Measurements from ENCODE around the gene RASAL2. TPM values are rescaled to one million over a fixed set of nuclear protein-coding genes. Genes with fewer than 3 reads are reported as not detected.

The RASAL2 gene
- total and polyA plus RNA-seq, 2 experiments from 2014 or later: 16.0 to 42.2 TPM

DNA sequence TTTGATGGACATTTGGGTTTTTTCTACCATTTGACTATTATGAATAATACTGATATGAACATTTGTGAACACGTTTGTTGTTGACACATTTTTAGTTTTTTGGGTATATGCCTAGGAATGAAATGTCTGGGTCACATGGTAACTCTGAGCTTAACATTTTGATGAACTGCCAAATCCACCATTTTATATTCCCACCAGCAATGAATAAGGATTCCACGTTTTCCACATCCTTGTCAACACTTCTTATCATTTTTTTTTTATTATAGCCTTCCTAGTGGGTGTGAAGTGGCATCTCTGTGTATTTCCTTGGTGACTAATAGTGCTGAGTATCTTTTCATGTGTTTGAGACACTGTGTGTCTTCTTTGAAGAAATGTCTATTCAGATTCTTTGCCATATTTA, 67.6 kb downstream of the RASAL2 start (continued):
- TF ChIP-seq, protein P1, sequence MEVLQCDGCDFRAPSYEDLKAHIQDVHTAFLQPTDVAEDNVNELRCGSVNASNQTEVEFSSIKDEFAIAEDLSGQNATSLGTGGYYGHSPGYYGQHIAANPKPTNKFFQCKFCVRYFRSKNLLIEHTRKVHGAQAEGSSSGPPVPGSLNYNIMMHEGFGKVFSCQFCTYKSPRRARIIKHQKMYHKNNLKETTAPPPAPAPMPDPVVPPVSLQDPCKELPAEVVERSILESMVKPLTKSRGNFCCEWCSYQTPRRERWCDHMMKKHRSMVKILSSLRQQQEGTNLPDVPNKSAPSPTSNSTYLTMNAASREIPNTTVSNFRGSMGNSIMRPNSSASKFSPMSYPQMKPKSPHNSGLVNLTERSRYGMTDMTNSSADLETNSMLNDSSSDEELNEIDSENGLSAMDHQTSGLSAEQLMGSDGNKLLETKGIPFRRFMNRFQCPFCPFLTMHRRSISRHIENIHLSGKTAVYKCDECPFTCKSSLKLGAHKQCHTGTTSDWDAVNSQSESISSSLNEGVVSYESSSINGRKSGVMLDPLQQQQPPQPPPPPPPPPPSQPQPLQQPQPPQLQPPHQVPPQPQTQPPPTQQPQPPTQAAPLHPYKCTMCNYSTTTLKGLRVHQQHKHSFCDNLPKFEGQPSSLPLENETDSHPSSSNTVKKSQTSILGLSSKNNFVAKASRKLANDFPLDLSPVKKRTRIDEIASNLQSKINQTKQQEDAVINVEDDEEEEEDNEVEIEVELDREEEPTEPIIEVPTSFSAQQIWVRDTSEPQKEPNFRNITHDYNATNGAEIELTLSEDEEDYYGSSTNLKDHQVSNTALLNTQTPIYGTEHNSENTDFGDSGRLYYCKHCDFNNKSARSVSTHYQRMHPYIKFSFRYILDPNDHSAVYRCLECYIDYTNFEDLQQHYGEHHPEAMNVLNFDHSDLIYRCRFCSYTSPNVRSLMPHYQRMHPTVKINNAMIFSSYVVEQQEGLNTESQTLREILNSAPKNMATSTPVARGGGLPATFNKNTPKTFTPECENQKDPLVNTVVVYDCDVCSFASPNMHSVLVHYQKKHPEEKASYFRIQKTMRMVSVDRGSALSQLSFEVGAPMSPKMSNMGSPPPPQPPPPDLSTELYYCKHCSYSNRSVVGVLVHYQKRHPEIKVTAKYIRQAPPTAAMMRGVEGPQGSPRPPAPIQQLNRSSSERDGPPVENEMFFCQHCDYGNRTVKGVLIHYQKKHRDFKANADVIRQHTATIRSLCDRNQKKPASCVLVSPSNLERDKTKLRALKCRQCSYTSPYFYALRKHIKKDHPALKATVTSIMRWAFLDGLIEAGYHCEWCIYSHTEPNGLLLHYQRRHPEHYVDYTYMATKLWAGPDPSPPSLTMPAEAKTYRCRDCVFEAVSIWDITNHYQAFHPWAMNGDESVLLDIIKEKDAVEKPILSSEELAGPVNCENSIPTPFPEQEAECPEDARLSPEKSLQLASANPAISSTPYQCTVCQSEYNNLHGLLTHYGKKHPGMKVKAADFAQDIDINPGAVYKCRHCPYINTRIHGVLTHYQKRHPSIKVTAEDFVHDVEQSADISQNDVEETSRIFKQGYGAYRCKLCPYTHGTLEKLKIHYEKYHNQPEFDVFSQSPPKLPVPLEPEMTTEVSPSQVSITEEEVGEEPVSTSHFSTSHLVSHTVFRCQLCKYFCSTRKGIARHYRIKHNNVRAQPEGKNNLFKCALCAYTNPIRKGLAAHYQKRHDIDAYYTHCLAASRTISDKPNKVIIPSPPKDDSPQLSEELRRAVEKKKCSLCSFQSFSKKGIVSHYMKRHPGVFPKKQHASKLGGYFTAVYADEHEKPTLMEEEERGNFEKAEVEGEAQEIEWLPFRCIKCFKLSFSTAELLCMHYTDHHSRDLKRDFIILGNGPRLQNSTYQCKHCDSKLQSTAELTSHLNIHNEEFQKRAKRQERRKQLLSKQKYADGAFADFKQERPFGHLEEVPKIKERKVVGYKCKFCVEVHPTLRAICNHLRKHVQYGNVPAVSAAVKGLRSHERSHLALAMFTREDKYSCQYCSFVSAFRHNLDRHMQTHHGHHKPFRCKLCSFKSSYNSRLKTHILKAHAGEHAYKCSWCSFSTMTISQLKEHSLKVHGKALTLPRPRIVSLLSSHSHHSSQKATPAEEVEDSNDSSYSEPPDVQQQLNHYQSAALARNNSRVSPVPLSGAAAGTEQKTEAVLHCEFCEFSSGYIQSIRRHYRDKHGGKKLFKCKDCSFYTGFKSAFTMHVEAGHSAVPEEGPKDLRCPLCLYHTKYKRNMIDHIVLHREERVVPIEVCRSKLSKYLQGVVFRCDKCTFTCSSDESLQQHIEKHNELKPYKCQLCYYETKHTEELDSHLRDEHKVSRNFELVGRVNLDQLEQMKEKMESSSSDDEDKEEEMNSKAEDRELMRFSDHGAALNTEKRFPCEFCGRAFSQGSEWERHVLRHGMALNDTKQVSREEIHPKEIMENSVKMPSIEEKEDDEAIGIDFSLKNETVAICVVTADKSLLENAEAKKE (CRISPR knock-in tag; IDR thresholded peaks at IDR 0.05): no peak
- TF ChIP-seq, protein P2, sequence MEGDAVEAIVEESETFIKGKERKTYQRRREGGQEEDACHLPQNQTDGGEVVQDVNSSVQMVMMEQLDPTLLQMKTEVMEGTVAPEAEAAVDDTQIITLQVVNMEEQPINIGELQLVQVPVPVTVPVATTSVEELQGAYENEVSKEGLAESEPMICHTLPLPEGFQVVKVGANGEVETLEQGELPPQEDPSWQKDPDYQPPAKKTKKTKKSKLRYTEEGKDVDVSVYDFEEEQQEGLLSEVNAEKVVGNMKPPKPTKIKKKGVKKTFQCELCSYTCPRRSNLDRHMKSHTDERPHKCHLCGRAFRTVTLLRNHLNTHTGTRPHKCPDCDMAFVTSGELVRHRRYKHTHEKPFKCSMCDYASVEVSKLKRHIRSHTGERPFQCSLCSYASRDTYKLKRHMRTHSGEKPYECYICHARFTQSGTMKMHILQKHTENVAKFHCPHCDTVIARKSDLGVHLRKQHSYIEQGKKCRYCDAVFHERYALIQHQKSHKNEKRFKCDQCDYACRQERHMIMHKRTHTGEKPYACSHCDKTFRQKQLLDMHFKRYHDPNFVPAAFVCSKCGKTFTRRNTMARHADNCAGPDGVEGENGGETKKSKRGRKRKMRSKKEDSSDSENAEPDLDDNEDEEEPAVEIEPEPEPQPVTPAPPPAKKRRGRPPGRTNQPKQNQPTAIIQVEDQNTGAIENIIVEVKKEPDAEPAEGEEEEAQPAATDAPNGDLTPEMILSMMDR (conservative IDR thresholded peaks at IDR 0.05; ENCODE audit: low read depth in 2 of 2): no peak
- TF ChIP-seq NANOG (IDR thresholded peaks at IDR 0.05; ENCODE audit: borderline replicate concordance) (no peak), ZNF331 (CRISPR knock-in tag; IDR thresholded peaks at IDR 0.05; ENCODE audit: low read depth) (no peak), CREB1 (CRISPR knock-in tag; IDR thresholded peaks at IDR 0.05; ENCODE audit: low read depth) (no peak)
- TF ChIP-seq, protein P3, sequence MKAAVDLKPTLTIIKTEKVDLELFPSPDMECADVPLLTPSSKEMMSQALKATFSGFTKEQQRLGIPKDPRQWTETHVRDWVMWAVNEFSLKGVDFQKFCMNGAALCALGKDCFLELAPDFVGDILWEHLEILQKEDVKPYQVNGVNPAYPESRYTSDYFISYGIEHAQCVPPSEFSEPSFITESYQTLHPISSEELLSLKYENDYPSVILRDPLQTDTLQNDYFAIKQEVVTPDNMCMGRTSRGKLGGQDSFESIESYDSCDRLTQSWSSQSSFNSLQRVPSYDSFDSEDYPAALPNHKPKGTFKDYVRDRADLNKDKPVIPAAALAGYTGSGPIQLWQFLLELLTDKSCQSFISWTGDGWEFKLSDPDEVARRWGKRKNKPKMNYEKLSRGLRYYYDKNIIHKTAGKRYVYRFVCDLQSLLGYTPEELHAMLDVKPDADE (IDR thresholded peaks at IDR 0.05): no peak

DNA sequence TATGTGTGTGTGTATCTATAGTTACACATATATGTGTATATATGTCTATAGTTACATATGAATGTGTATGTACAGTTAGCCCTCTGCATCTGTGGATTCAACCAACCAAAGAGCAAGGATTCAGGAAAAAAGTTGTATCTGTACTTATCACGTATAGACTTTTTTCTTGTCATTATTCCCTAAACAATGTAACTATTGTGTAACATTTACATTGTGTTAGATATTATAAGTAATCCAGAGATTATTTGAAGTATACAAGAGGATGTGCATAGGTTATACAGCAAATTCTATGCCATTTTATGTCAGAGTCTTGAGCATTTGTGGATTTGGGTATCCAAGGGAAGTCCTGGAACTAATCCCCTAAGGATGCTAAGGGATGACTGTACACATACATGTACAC, 71.3 kb downstream of the RASAL2 start:
- H3K4me3 ChIP-seq: no peak overlapping the region
- ATAC-seq: no peak
- Mint-ChIP-seq H3K9me3 (no peaks in the 10 kb centered on the region), H3K36me3 (ENCODE audit: low read depth) (no peaks in the 10 kb centered on the region), H3K4me1 (peaks cover 3% of the 10 kb centered on the region; the same call in 1 of the 3 replicates), H3K27ac (no peak overlapping the region), H3K27me3 (ENCODE audit: insufficient read depth, low read depth, poor library complexity) (no peaks in the 10 kb centered on the region), H3K4me3 (no peak overlapping the region)
- DNase-seq (ENCODE audit: low spot score): no peak
- no peaks in the 10 kb centered on the region for H3K36me3 ChIP-seq (ENCODE audit: insufficient read depth)
- H3K27me3 ChIP-seq (ENCODE audit: insufficient read depth): no peaks in the 10 kb centered on the region
- no peak overlapping the region for H2AFZ ChIP-seq
- no peak overlapping the region for H3K4me2 ChIP-seq
- no peaks in the 10 kb centered on the region for H3F3A ChIP-seq (replicated peaks; ENCODE audit: low read depth)
- H4K20me1 ChIP-seq (replicated peaks; ENCODE audit: insufficient read depth): no peaks in the 10 kb centered on the region
- peaks cover 82% of the 10 kb centered on the region for H3K79me2 ChIP-seq (replicated peaks; ENCODE audit: insufficient read depth)
- no peaks in the 10 kb centered on the region for H3K9me2 ChIP-seq (ENCODE audit: insufficient read depth)
- H3K27ac ChIP-seq (ENCODE audit: low read depth): no peak overlapping the region
- H3K4me1 ChIP-seq (ENCODE audit: insufficient read depth): no peaks in the 10 kb centered on the region
- TF ChIP-seq CREB1 (CRISPR knock-in tag; IDR thresholded peaks at IDR 0.05; ENCODE audit: low read depth): no peak
- TF ChIP-seq JUNB (IDR thresholded peaks at IDR 0.05; ENCODE audit: unreplicated experiment): no peak
- TF ChIP-seq STAT1 (IDR thresholded peaks at IDR 0.05; ENCODE audit: unreplicated experiment): no peak
- TF ChIP-seq EZH2 (IDR thresholded peaks at IDR 0.05; ENCODE audit: low read depth, unreplicated experiment): no peak
- no peak for TF ChIP-seq ZNF114 (CRISPR knock-in tag; IDR thresholded peaks at IDR 0.05)
- TF ChIP-seq, protein P4, sequence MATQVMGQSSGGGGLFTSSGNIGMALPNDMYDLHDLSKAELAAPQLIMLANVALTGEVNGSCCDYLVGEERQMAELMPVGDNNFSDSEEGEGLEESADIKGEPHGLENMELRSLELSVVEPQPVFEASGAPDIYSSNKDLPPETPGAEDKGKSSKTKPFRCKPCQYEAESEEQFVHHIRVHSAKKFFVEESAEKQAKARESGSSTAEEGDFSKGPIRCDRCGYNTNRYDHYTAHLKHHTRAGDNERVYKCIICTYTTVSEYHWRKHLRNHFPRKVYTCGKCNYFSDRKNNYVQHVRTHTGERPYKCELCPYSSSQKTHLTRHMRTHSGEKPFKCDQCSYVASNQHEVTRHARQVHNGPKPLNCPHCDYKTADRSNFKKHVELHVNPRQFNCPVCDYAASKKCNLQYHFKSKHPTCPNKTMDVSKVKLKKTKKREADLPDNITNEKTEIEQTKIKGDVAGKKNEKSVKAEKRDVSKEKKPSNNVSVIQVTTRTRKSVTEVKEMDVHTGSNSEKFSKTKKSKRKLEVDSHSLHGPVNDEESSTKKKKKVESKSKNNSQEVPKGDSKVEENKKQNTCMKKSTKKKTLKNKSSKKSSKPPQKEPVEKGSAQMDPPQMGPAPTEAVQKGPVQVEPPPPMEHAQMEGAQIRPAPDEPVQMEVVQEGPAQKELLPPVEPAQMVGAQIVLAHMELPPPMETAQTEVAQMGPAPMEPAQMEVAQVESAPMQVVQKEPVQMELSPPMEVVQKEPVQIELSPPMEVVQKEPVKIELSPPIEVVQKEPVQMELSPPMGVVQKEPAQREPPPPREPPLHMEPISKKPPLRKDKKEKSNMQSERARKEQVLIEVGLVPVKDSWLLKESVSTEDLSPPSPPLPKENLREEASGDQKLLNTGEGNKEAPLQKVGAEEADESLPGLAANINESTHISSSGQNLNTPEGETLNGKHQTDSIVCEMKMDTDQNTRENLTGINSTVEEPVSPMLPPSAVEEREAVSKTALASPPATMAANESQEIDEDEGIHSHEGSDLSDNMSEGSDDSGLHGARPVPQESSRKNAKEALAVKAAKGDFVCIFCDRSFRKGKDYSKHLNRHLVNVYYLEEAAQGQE (IDR thresholded peaks at IDR 0.05; ENCODE audit: unreplicated experiment): no peak

Measured in GM23338 (cell line).